WTC11 (cell line): ENCODE results near the gene SREBF2. TPM values are rescaled to one million over a fixed set of nuclear protein-coding genes. Genes with fewer than 3 reads are reported as not detected.

ENCODE experiments used
- ELF4 ChIP-seq: sonication (generic); formaldehyde crosslinking; IDR thresholded peaks from 2 replicates; pipeline ENCODE4 v1.8.1; 2022; ENCODE audit warnings: low read depth, mild to moderate bottlenecking, moderate library complexity, missing genetic modification reagents
- ETV6 ChIP-seq: sonication (generic); formaldehyde crosslinking; IDR thresholded peaks from 2 replicates; pipeline ENCODE4 v1.8.1; 2022; ENCODE audit warnings: mild to moderate bottlenecking, missing genetic modification reagents
- FOXK1 ChIP-seq: sonication (generic); formaldehyde crosslinking; IDR thresholded peaks from 2 replicates; pipeline ENCODE4 v1.8.0; 2022; ENCODE audit warnings: mild to moderate bottlenecking, moderate library complexity, missing genetic modification reagents
- FOXP1 ChIP-seq: sonication (generic); formaldehyde crosslinking; IDR thresholded peaks from 2 replicates; pipeline ENCODE4 v1.8.0; 2022; ENCODE audit warnings: missing genetic modification reagents, mild to moderate bottlenecking, moderate library complexity, borderline replicate concordance
- GTF2I ChIP-seq: fragments of 250-450 bp; sonication (Bioruptor Pico); conservative IDR thresholded peaks from 2 replicates; pipeline ENCODE4 v1.4.0; 2021; ENCODE audit warnings: mild to moderate bottlenecking
- MYBL2 ChIP-seq: sonication (generic); formaldehyde crosslinking; IDR thresholded peaks from 2 replicates; pipeline ENCODE4 v1.8.1; 2023; ENCODE audit warnings: mild to moderate bottlenecking, moderate library complexity, missing genetic modification reagents
- NFYB ChIP-seq: sonication (generic); formaldehyde crosslinking; conservative IDR thresholded peaks from 2 replicates; pipeline ENCODE4 v1.8.0; 2022; ENCODE audit warnings: low read depth, missing genetic modification reagents
- NR2C2 ChIP-seq: sonication (generic); formaldehyde crosslinking; IDR thresholded peaks from 2 replicates; pipeline ENCODE4 v1.8.0; 2022; ENCODE audit warnings: mild to moderate bottlenecking, missing genetic modification reagents
- TCF7 ChIP-seq: sonication (generic); formaldehyde crosslinking; IDR thresholded peaks from 2 replicates; pipeline ENCODE4 v1.8.0; 2022; ENCODE audit warnings: mild to moderate bottlenecking, low read depth, missing genetic modification reagents, moderate library complexity
- USF1 ChIP-seq: sonication (generic); formaldehyde crosslinking; IDR thresholded peaks from 2 replicates; pipeline ENCODE4 v1.8.0; 2022; ENCODE audit warnings: mild to moderate bottlenecking, missing genetic modification reagents
- ZNF138 ChIP-seq: sonication (generic); formaldehyde crosslinking; conservative IDR thresholded peaks from 2 replicates; pipeline ENCODE4 v1.8.1; 2022; ENCODE audit warnings: mild to moderate bottlenecking, moderate library complexity, missing genetic modification reagents
- ZNF219 ChIP-seq: sonication (generic); formaldehyde crosslinking; IDR thresholded peaks from 2 replicates; pipeline ENCODE4 v1.8.0; 2023; ENCODE audit warnings: missing genetic modification reagents, mild to moderate bottlenecking, borderline replicate concordance
- ZNF232 ChIP-seq: sonication (generic); formaldehyde crosslinking; IDR thresholded peaks from 2 replicates; pipeline ENCODE4 v1.8.0; 2022; ENCODE audit warnings: mild to moderate bottlenecking, missing genetic modification reagents
- ZNF512 ChIP-seq: sonication (generic); formaldehyde crosslinking; IDR thresholded peaks from 2 replicates; pipeline ENCODE4 v1.8.1; 2022; ENCODE audit warnings: missing genetic modification reagents, borderline replicate concordance
- total RNA-seq: library from RNA; stranded (reverse); gene quantifications from 3 replicates; pipeline ENCODE4 v1.2.3, GENCODE V29; 2021
- TF ChIP-seq, protein P1 (sequence below): fragments of 250-450 bp; sonication (Bioruptor Pico); IDR thresholded peaks from 2 replicates; pipeline ENCODE4 v1.8.0; 2021; ENCODE audit warnings: mild to moderate bottlenecking
- TF ChIP-seq, protein P2 (sequence below): sonication (generic); formaldehyde crosslinking; IDR thresholded peaks from 2 replicates; pipeline ENCODE4 v1.8.1; 2022; ENCODE audit warnings: mild to moderate bottlenecking, moderate library complexity, missing genetic modification reagents
- TF ChIP-seq, protein P3 (sequence below): sonication (generic); formaldehyde crosslinking; IDR thresholded peaks from 2 replicates; pipeline ENCODE4 v1.8.0; 2023; ENCODE audit warnings: missing genetic modification reagents
- TF ChIP-seq, protein P4 (sequence below): sonication (generic); formaldehyde crosslinking; IDR thresholded peaks from 2 replicates; pipeline ENCODE4 v1.8.0; 2023; ENCODE audit warnings: mild to moderate bottlenecking, missing genetic modification reagents
- TF ChIP-seq, protein P5 (sequence below): sonication (generic); formaldehyde crosslinking; IDR thresholded peaks from 2 replicates; pipeline ENCODE4 v1.8.0; 2022; ENCODE audit warnings: mild to moderate bottlenecking, missing genetic modification reagents

The SREBF2 gene
- total RNA-seq, 1 experiment from 2014 or later, result 151 TPM

DNA sequence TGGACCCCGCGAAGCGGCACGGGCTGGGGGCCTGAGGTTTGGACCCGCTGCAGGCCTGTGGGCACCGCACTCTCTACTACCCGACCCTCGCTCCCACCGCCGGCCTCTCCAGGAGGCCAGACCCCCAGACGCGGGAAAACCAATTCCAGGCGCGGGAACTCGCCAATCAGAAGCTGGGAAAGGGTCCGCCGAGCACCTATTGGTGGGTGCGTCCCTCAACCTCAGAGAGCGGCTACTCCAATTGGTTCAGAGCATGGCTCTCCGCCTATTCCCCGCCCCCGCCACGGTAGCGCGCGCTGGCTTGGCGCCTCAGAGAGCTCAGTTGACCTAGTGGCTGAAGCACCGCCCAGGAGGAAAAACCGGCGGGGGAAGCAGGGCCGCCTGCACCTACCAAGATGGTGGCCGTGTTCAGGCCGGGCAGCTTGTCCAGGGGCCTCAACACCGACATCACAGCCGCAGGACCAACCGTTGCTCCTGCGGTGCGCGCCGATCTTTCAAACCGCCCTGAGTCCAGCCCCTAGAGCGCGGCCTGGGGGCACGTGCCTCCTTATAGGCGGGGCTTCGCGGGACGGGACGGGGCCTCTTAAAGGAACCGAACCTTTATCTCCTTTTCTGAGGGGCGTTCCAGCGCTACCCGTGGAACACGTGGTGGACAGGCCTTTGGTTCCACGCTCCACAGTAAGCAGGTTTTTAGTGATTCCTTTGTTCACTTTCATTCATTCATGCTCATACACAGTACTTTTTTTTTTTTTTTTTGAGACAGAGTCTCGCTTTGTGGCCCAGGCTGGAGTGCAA is 113.9 kb downstream of the SREBF2 start, which contains the start of gene CENPM (continued):
- TF ChIP-seq, protein P1, sequence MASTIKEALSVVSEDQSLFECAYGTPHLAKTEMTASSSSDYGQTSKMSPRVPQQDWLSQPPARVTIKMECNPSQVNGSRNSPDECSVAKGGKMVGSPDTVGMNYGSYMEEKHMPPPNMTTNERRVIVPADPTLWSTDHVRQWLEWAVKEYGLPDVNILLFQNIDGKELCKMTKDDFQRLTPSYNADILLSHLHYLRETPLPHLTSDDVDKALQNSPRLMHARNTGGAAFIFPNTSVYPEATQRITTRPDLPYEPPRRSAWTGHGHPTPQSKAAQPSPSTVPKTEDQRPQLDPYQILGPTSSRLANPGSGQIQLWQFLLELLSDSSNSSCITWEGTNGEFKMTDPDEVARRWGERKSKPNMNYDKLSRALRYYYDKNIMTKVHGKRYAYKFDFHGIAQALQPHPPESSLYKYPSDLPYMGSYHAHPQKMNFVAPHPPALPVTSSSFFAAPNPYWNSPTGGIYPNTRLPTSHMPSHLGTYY (CRISPR knock-in tag), result no peak
- TF ChIP-seq, protein P2, sequence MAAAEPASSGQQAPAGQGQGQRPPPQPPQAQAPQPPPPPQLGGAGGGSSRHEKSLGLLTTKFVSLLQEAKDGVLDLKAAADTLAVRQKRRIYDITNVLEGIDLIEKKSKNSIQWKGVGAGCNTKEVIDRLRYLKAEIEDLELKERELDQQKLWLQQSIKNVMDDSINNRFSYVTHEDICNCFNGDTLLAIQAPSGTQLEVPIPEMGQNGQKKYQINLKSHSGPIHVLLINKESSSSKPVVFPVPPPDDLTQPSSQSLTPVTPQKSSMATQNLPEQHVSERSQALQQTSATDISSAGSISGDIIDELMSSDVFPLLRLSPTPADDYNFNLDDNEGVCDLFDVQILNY (CRISPR knock-in tag), result peak; percentile 97
- 0 out of 2 replicates have a peak, but pooled peaks have one; percentile 14 for TF ChIP-seq ZNF219
- TF ChIP-seq, protein P3, sequence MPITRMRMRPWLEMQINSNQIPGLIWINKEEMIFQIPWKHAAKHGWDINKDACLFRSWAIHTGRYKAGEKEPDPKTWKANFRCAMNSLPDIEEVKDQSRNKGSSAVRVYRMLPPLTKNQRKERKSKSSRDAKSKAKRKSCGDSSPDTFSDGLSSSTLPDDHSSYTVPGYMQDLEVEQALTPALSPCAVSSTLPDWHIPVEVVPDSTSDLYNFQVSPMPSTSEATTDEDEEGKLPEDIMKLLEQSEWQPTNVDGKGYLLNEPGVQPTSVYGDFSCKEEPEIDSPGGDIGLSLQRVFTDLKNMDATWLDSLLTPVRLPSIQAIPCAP (CRISPR knock-in tag), result peak; percentile 84; the same call in 1 of the 2 replicates
- TF ChIP-seq, protein P4, sequence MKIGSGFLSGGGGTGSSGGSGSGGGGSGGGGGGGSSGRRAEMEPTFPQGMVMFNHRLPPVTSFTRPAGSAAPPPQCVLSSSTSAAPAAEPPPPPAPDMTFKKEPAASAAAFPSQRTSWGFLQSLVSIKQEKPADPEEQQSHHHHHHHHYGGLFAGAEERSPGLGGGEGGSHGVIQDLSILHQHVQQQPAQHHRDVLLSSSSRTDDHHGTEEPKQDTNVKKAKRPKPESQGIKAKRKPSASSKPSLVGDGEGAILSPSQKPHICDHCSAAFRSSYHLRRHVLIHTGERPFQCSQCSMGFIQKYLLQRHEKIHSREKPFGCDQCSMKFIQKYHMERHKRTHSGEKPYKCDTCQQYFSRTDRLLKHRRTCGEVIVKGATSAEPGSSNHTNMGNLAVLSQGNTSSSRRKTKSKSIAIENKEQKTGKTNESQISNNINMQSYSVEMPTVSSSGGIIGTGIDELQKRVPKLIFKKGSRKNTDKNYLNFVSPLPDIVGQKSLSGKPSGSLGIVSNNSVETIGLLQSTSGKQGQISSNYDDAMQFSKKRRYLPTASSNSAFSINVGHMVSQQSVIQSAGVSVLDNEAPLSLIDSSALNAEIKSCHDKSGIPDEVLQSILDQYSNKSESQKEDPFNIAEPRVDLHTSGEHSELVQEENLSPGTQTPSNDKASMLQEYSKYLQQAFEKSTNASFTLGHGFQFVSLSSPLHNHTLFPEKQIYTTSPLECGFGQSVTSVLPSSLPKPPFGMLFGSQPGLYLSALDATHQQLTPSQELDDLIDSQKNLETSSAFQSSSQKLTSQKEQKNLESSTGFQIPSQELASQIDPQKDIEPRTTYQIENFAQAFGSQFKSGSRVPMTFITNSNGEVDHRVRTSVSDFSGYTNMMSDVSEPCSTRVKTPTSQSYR, result peak; percentile 22; the same call in 1 of the 2 replicates
- no peak for TF ChIP-seq ZNF512 (CRISPR knock-in tag)
- TF ChIP-seq NFYB (CRISPR knock-in tag), result peak; percentile 97
- TF ChIP-seq ZNF138 (CRISPR knock-in tag), result 0 out of 2 replicates have a peak, but pooled peaks have one; percentile 64
- TF ChIP-seq USF1 (CRISPR knock-in tag), result peak; percentile 96
- TF ChIP-seq GTF2I (CRISPR knock-in tag), result no peak
- TF ChIP-seq ETV6, result peak; percentile 94
- peak; percentile 96 for TF ChIP-seq MYBL2 (CRISPR knock-in tag)
- no peak for TF ChIP-seq NR2C2 (CRISPR knock-in tag)
- peak; percentile 57 for TF ChIP-seq FOXP1 (CRISPR knock-in tag)
- TF ChIP-seq FOXK1 (CRISPR knock-in tag), result peak; percentile 76
- TF ChIP-seq ELF4 (CRISPR knock-in tag), result no peak
- 0 out of 2 replicates have a peak, but pooled peaks have one; percentile 6 for TF ChIP-seq TCF7 (CRISPR knock-in tag)
- TF ChIP-seq, protein P5, sequence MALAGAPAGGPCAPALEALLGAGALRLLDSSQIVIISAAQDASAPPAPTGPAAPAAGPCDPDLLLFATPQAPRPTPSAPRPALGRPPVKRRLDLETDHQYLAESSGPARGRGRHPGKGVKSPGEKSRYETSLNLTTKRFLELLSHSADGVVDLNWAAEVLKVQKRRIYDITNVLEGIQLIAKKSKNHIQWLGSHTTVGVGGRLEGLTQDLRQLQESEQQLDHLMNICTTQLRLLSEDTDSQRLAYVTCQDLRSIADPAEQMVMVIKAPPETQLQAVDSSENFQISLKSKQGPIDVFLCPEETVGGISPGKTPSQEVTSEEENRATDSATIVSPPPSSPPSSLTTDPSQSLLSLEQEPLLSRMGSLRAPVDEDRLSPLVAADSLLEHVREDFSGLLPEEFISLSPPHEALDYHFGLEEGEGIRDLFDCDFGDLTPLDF, result peak; percentile 60
- TF ChIP-seq ZNF232 (CRISPR knock-in tag), result peak; percentile 88
- TF ChIP-seq, all 79 proteins: peak for 28
